SK-MEL-5 (cell line): ENCODE measurements around the gene ALDOB. TPM values are rescaled to one million over a fixed set of nuclear protein-coding genes. Genes with fewer than 3 reads are reported as not detected.
A peak's percentile ranks its signal among the peaks of the same experiment; 100 is the strongest.

Source experiments
- DNase-seq: peaks from one replicate; pipeline ENCODE4 v3.0.0-alpha.2; 2016; ENCODE audit warnings: low read depth, low spot score
- in situ Hi-C: cut with HindIII; loops from 2 replicates; pipeline ENCODE4 v1.10.0; 2016; ENCODE audit warnings: low sequenced_read_pairs, high pct_unique_total_duplicates, low pct_unique_long_range_greater_than_20kb
- polyA plus RNA-seq, 2 experiments: library from polyadenylated mRNA; depleted of rRNA; stranded (reverse); fragments of >200 nt; gene quantifications; 2 replicates each; pipeline ENCODE4 v1.2.3, GENCODE V29; 2015
- total RNA-seq: library from RNA; depleted of rRNA; stranded (reverse); fragments of >200 nt; shearing (Covaris generic); gene quantifications from 2 replicates; pipeline ENCODE4 v1.2.3, GENCODE V29; 2014; rRNA removed

ALDOB gene
- total RNA-seq, result not detected in 2 replicates
- polyA plus RNA-seq (2015; cell fraction: cytosol; rRNA removed), result not detected in 2 replicates
- not detected in 2 replicates for polyA plus RNA-seq (2015; cell fraction: nucleus; rRNA removed)

GRCh38 chr9:101435601-101436079, at the start of gene ALDOB:
TSS of gene ALDOB (minus strand) at chr9:101435774. CDS start at chr9:101430887, 4,887 bp downstream.
- DNase-seq, result no peak
- in situ Hi-C loops, result no loop called here

- no peak for DNase-seq
- in situ Hi-C loops, result no loop called here
These were observed 48.5 kb upstream of the ALDOB start for GRCh38 chr9:101484046-101484445.

- DNase-seq, result no peak
- in situ Hi-C loops, result no loop called here
These were observed 45.7 kb upstream of the ALDOB start for GRCh38 chr9:101481261-101481660.

- no peak for DNase-seq
- in situ Hi-C loops, result no loop called here
These were observed 44.8 kb upstream of the ALDOB start for GRCh38 chr9:101480386-101480785.

- DNase-seq, result no peak
- in situ Hi-C loops, result no loop called here
These were observed 43.9 kb upstream of the ALDOB start for GRCh38 chr9:101479338-101480030.

- DNase-seq, result peak; percentile 4
- in situ Hi-C loops, result no loop called here
These were observed 43.3 kb upstream of the ALDOB start for GRCh38 chr9:101478906-101479305.

GRCh38 chr9:101478444-101478843, 42.9 kb upstream of the ALDOB start:
- in situ Hi-C loops, result no loop called here

GRCh38 chr9:101477736-101478135, 42.2 kb upstream of the ALDOB start:
- DNase-seq, result no peak
- in situ Hi-C loops, result no loop called here

More at GRCh38 chr9:101478444-101478843, 42.9 kb upstream of the ALDOB start:
- peak; percentile 4 for DNase-seq

- in situ Hi-C loops, result no loop called here
- DNase-seq, result no peak
These were observed 41.6 kb upstream of the ALDOB start for GRCh38 chr9:101477214-101477613.

GRCh38 chr9:101476576-101477208, 41.1 kb upstream of the ALDOB start:
- in situ Hi-C loops, result no loop called here
- DNase-seq, result no peak

GRCh38 chr9:101472891-101473290, 37.3 kb upstream of the ALDOB start:
- in situ Hi-C loops, result no loop called here
- DNase-seq, result peak; percentile 28

- in situ Hi-C loops, result no loop called here
- no peak for DNase-seq
These were observed 35.4 kb upstream of the ALDOB start for GRCh38 chr9:101470929-101471328.

GRCh38 chr9:101470021-101470420, 34.4 kb upstream of the ALDOB start:
- no peak for DNase-seq
- in situ Hi-C loops, result no loop called here

GRCh38 chr9:101469026-101469425, 33.5 kb upstream of the ALDOB start:
- no peak for DNase-seq
- in situ Hi-C loops, result no loop called here

- DNase-seq, result peak; percentile 38
- in situ Hi-C loops, result no loop called here
These were observed 32.5 kb upstream of the ALDOB start for GRCh38 chr9:101468116-101468515.

- DNase-seq, result peak; percentile 35
- in situ Hi-C loops, result no loop called here
These were observed 32.1 kb upstream of the ALDOB start for GRCh38 chr9:101467690-101468089.

GRCh38 chr9:101466863-101467262, 31.3 kb upstream of the ALDOB start:
- DNase-seq, result no peak
- in situ Hi-C loops, result no loop called here

- in situ Hi-C loops, result no loop called here
- peak; percentile 84 for DNase-seq
These were observed 29.8 kb upstream of the ALDOB start for GRCh38 chr9:101465326-101465915.
